HG03045 (cell line): Measurements from ENCODE around the gene CALR.
"Not testable (repeated sequence)": the region's sequence is repeated elsewhere in the genome, so short reads cannot be mapped to it uniquely, and the experiment has no call there.

ENCODE experiments used
- ATAC-seq: cut with Tn5 transposase; IDR thresholded peaks from one replicate; pipeline ENCODE4 v1.9.1; 2021; ENCODE audit warnings: mild to moderate bottlenecking, moderate library complexity; ENCODE audit not compliant: unreplicated experiment

Gene CALR

DNA sequence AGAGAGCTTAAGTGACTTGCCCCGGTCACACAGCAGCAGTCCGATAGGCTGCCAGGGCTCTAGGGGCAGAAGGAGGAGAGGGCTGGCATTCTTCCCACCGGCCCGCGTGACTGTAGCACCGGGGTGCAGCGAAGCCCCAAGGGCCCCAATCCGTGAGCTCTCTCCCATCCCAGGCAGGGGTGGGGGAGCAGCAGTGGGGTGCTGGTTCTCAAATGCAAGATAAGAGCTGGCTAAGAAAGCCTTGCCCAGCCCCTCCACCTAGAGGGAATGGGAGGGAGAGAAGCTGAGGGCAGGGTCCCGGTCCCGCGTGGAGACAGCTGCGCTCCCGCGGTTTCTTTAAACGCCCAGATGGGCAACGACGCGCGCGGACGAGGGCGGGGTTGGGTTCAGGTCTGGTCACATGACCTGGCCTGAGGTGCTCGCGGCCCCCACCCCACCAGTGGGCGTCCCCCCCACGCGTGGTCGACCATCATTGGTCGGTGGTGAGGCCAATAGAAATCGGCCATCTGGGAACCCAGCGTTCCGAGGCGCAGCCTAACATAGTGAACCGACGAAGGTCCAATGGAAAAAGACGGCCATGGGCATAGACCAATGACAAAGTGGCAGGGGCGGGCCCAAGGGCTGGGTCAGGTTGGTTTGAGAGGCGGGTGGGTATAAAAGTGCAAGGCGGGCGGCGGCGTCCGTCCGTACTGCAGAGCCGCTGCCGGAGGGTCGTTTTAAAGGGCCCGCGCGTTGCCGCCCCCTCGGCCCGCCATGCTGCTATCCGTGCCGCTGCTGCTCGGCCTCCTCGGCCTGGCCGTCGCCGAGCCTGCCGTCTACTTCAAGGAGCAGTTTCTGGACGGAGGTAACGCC, at the start of gene CALR:
Gene CALR, plus strand, starts transcription at position 683 of the 852 bp plus-strand sequence. Its CDS starts 71 bp downstream, at position 754.
- ATAC-seq: peak; percentile 84

GRCh38 chr19:12890299-12890786, 48.1 kb upstream of the CALR start:
- not testable (repeated sequence) for ATAC-seq

DNA sequence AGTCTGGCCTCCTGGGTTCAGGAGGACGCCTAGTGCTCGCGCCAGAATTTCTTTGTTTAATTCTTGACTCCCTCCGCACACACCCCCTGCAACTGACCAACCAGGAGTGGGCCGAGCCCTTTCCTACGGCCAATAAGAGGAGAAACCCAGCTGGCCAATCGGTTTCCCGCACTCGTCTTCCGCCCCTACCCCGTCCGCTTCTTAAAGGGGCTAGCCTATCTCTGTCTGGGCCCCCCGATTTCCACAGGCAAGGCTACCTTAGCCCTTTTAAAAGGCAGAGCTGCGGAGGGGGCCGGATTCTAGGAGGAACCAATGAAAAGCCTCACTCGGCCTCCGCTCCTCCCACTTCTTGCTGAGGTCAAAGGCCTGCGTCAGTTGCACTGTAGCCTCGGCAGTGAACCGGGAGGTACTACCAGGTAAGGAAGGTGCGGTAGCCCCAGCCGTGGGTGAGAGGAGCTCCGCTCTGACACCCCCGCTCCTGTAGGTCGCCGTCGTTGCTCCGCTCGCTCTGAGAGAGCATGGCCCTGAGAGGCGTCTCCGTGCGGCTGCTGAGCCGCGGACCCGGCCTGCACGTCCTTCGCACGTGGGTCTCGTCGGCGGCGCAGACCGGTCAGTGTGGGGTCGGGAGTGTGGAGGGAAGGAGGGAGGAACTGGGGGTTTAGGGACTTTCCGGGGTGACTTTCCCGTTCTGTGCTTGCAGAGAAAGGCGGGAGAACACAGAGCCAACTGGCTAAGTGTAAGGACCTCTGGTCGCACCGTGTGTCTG, 47.4 kb upstream of the CALR start, which contains the start of gene GCDH:
Gene GCDH, plus strand, starts transcription at position 374 of the 766 bp plus-strand sequence. Its CDS starts 145 bp downstream, at position 519.
- peak; percentile 92 for ATAC-seq

DNA sequence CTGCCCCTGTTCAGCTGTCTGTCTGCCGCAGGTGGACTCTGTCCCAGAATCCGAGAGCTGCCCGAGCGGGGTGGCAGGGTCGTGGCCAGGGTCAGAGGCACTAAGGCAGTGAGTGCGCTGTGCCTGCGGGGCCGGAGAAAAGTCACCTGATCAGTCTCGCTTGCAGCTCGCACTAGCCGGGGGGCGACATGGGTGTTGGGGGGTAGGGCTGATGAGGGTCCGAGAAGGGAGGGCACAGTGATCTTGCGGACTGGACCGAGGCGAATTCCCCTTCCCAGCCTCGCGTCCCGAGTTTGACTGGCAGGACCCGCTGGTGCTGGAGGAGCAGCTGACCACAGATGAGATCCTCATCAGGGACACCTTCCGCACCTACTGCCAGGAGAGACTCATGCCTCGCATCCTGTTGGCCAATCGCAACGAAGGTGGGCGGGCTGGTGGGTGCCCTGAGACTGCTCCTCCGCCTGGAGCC, 46.8 kb upstream of the CALR start:
- no peak for ATAC-seq

- no peak for ATAC-seq
Measured at GRCh38 chr19:12893582-12893981, 44.8 kb upstream of the CALR start.

DNA sequence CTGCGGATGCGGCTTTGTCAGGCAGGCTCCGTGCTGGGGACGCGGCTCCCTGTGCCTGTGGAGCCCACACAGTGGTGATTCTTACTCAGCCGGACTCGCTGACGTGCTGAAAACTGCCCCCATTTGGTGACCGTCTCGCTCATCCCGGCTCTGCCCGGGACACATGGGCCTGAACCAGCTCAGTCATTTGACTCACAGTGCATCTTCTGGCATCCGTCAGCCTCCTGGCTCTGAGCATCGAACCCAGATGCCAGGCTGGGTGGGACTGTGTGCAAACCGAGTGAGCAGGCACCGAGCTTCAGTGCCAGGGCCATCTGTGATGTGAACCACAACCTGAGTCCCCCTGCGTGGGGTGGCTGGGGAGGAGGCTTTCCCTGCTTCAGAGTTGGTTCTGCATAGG, 41.9 kb upstream of the CALR start:
- no peak for ATAC-seq

DNA sequence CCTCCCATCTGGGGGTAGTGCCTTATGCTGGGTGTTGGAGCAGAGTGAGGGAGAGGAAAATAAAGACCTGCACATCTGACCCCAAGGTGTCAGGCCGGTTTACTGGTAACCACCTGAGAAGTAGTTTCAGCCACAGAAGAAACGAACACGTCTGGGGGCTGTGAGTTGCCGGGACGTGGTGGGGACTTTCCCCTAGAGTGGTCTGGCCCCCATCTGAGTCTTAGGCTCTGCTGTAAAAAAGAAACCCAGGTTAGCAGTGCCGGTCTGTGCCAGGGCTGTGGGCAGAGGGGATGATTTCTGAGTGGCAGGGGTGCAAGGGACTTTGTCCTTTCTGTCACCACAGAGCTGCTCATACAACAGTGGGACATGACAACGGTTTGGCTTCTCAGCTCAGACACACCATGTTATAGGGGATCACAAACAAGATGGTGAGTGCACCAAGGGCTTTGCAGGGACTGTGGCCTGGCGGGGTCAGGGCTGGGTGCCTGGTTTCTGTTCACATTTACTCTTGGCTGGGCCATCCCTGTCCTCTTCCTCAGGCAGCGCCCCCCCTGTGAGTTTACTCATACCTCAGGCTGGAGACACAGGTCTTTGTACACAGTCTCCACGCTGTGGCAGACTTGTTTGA, 38.4 kb upstream of the CALR start:
- ATAC-seq: peak; percentile 79

- ATAC-seq: no peak
Measured at GRCh38 chr19:12907166-12907565, 31.2 kb upstream of the CALR start.

- no peak for ATAC-seq
Measured at GRCh38 chr19:12912571-12912970, 25.8 kb upstream of the CALR start.

- no peak for ATAC-seq
Measured at GRCh38 chr19:12913011-12913561, 25.3 kb upstream of the CALR start.

GRCh38 chr19:12913851-12914690, 24.3 kb upstream of the CALR start:
- no peak for ATAC-seq

DNA sequence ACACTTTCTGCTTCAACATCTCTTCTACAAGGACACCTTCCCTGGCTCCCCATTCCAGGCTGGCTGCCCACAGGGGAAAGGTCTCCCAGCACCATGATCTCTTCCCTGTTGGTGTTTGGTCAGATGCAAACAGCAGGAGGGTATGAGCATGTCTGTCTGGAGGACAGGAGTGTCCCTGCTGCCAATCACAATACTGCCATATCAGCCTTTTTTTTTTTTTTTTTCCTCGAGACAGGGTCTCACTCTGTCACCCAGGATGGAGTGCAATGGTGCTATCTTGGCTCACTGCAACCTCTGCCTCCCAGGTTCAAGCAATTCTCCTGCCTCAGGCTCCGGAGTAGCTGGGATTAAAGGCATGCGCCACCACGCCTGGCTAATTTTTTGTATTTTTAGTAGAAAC, 22.5 kb upstream of the CALR start:
- ATAC-seq: not testable (repeated sequence)

DNA sequence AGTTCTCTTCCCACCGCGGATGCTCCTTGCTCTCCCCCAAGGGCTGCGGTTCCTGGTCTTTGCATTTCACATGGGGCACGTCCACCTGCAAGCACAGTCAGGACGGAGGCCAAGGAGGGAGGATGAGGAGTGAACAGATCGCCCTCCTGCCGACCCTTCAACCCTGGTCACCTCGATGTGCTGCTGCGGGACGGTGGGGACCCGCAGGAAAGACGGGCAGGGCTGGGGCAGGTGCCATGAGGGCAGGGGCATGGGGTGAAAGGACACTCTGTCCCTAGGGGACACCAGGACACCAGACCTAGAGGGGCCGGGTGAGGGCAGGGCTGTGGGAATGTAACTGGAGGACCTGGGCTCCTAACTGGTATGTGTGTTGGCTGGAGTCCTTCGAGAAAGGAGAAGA, 20.2 kb upstream of the CALR start:
- ATAC-seq: no peak

GRCh38 chr19:12921047-12921446, 17.4 kb upstream of the CALR start:
- no peak for ATAC-seq

DNA sequence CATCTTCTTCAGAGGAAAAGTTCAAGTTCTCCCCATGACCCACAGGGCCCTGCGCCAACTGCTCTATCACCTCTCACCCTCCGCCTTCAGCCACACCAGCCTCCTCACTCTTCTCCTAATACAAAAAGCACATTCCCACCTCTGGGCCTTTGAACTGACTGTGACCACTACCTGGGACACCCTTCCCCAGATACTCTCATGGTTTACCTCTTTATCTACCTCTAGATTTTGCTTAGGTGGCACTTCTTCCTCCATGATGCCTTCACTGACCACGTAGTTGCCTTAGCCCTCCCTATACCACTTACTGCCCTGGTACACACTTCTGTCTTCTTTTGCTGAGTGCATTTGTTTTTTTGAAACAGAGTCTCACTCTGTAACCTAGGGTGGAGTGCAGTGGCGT, 15.4 kb upstream of the CALR start:
- no peak for ATAC-seq

- ATAC-seq: no peak
Measured at GRCh38 chr19:12924621-12925310, 13.6 kb upstream of the CALR start.

DNA sequence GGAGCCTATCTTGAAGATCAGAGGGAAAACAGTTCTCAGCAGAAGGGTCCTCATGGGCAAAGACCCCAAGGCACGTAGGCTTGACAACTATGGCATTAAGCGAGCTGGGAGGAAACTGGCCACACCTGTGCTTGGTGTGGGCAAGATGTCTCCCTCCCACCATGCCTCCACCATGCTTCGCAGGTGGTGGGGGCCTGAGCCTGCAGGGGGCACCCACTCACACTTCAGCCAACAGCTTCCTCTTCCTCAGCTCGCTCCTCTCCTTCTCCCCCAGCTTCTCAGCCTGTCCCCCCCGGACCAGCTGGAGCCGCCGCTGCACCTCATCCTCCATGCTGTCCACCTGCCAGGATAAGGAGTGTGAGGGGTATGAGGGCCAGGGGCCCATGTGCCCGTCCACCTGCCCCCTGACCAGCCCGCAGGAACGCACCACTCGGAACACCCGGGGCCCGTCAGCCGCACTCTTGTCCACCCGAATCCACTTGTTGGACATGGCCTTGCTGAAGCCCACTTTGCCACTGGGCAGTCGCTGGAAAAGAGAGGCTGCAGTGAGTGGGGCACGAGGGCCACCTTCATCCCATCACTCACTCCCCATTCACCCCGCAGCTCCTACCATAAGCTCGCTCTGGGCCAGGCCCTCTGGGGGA, 8.3 kb upstream of the CALR start:
- no peak for ATAC-seq

DNA sequence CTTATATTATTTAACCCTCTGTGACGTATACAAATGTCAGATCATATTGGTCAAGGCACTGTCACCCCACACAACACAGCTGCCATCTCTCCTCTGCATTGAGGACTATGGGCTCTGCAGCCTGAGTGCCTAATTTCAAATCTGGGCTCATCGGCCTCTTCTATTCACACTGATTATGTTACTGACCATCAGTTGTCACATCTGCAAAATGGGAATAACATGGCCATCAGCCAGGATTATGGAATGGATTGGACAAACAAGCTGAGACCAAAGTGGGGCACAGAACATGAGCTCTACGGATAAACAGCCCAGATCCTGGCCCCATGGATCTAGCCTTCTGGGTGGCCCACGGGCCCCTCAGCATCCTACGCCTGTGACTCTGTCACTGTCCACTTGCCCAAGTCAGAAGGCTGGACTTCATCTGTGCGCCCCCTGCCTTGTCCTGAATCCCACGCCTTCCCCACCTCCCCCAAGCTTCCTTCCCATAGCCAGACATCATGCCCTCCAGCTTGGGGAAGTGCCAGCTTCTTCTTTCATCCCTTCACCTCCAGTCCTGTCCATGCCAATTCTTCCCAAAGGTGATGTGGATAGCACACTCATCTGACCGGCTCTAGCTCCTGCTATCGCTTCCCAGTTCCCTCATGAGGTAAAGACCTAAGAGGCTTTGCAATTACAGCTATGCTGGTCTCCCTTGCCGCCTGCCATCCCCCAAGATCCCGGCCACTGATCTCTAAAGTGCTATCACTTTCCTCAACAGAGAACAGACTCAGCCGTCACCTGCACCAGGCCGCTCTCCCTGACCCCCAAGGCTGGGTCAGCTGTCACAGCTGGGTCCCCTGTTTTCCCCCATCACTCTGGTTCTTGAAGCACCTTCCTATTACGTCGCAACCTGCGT, 5.8 kb upstream of the CALR start:
- ATAC-seq: no peak
